Measurements from ENCODE around the gene SSR1.

GRCh38 chr6:7232351-7232750, 80.6 kb downstream of the SSR1 start:
- no peak for TF ChIP-seq CTCF (IDR thresholded peaks at IDR 0.05)
- TF ChIP-seq POLR2A (IDR thresholded peaks at IDR 0.05), result no peak

Data from thyroid gland (tissue), 4 donors.